DMS153 (cell line): ENCODE results near the gene FBXW8.
A peak's percentile ranks its signal among the peaks of the same experiment; 100 is the strongest.

Experiments used
- DNase-seq: peaks from one replicate; lab custom pipeline; 2025; lab: John Stamatoyannopoulos, UW

FBXW8 gene

GRCh38 chr12:117076410-117077372, 165.9 kb downstream of the FBXW8 start:
- DNase-seq = peak; percentile 50

- DNase-seq = no peak
Observed at GRCh38 chr12:117079487-117079886, 168.7 kb downstream of the FBXW8 start.

GRCh38 chr12:117080661-117081144, 170.0 kb downstream of the FBXW8 start:
- no peak for DNase-seq
